HepG2 (cell line): Measurements from ENCODE around the gene GRIN2D. TPM values are rescaled to one million over a fixed set of nuclear protein-coding genes. Genes with fewer than 3 reads are reported as not detected.
A peak's percentile ranks its signal among the peaks of the same experiment; 100 is the strongest.

Experiments
- ATAC-seq: fragments of 200-7000 bp; cut with Tn5 transposase; 3 replicates; pipeline ENCODE4 v1.9.1; 2020; ENCODE audit warnings: mild to moderate bottlenecking, moderate library complexity
- BruUV-seq: library from RNA; stranded (reverse); fragments of 400-500 nt; replicated peaks from 2 replicates; lab custom pipeline; 2021; lab: Mats Ljungman, UMichigan
- CTCF ChIA-PET: fragments of 300-600 bp; formaldehyde crosslinking; extraction: SDS; loops from one replicate; lab custom pipeline; 2021; ENCODE audit warnings: low total read pairs, inconsistent platforms, low intra/inter-chr PET ratio; lab: Yijun Ruan, JAX
- POLR2A ChIA-PET: fragments of 350-600 bp; sonication (Branson Sonifier 250); formaldehyde crosslinking; loops from one replicate; lab custom pipeline; 2020; ENCODE audit warnings: antibody characterized with exemption, inconsistent platforms; lab: Yijun Ruan, JAX
- DNase-seq: peaks from one replicate; pipeline ENCODE4 v3.0.0-alpha.2; 2015; ENCODE audit warnings: low spot score
- FAIRE-seq: peaks from 3 replicates; lab custom pipeline; 2011; peaks lifted over from hg19 to GRCh38; lab: Jason Lieb, UNC
- H2AFZ ChIP-seq: one replicate; pipeline ENCODE4 v1.6.1; 2011; ENCODE audit warnings: low read length, inconsistent platforms
- H3K27ac ChIP-seq: fragments of 300-600 bp; 3 replicates; pipeline ENCODE4 v1.8.0; 2011; ENCODE audit warnings: mixed run types, mild to moderate bottlenecking, mixed read lengths, low read length, inconsistent platforms; ENCODE audit not compliant: insufficient read depth; ENCODE audit errors: extremely low read length
- H3K27me3 ChIP-seq, 2 experiments: fragments of 200-600 bp in 1 of 2; 2 replicates in 1 of 2; 3 replicates in 1 of 2; pipeline versions ENCODE4 v1.6.0 to v1.8.0; 2011; ENCODE audit warnings: low read length in 2 of 2, mild to moderate bottlenecking in 2 of 2, moderate library complexity in 2 of 2, inconsistent platforms in 1 of 2; ENCODE audit not compliant: insufficient read depth in 2 of 2, control insufficient read depth in 1 of 2
- H3K36me3 ChIP-seq, 2 experiments: fragments of 200-600 bp in 1 of 2; replicated peaks in 1 of 2; 2 replicates in 1 of 2; 3 replicates in 1 of 2; pipeline versions ENCODE4 v1.5.1 to v1.8.0; 2011; ENCODE audit warnings: low read length in 2 of 2, inconsistent platforms in 1 of 2; ENCODE audit not compliant: insufficient read depth in 2 of 2, control insufficient read depth in 1 of 2
- H3K4me1 ChIP-seq: 2 replicates; pipeline ENCODE4 v1.5.1; 2012; ENCODE audit warnings: low read length, inconsistent platforms; ENCODE audit not compliant: insufficient read depth
- H3K4me2 ChIP-seq: 2 replicates; pipeline ENCODE4 v1.6.0; 2011; ENCODE audit warnings: low read depth, low read length, inconsistent platforms
- H3K4me3 ChIP-seq, 3 experiments: fragments of 200-600 bp in 1 of 3; sonication (generic), shearing (Covaris generic) in 1 of 3; replicated peaks in 1 of 3; 2 replicates each; pipeline ENCODE4 v1.5.1; 2011 to 2016; ENCODE audit warnings: low read length in 3 of 3, inconsistent platforms in 2 of 3, low read depth in 2 of 3, mild to moderate bottlenecking in 2 of 3, control low read depth in 1 of 3, mixed read lengths in 1 of 3; ENCODE audit not compliant: insufficient read depth in 1 of 3
- H3K79me2 ChIP-seq: one replicate; pipeline ENCODE4 v1.6.1; 2011; ENCODE audit warnings: low read length, inconsistent platforms; ENCODE audit not compliant: insufficient read depth
- H3K9ac ChIP-seq: 2 replicates; pipeline ENCODE4 v1.6.0; 2011; ENCODE audit warnings: mild to moderate bottlenecking, low read depth, low read length, inconsistent platforms; ENCODE audit not compliant: insufficient read depth
- H3K9me3 ChIP-seq: 2 replicates; pipeline ENCODE4 v1.5.1; 2012; ENCODE audit warnings: mild to moderate bottlenecking, low read length
- H4K20me1 ChIP-seq: 2 replicates; pipeline ENCODE4 v1.6.0; 2011; ENCODE audit warnings: inconsistent platforms, mild to moderate bottlenecking, low read length, moderate library complexity; ENCODE audit not compliant: insufficient read depth
- FOXC1 ChIP-seq: sonication (generic); formaldehyde crosslinking; IDR thresholded peaks from 2 replicates; pipeline ENCODE4 v1.8.0; 2022; ENCODE audit warnings: mild to moderate bottlenecking, missing genetic modification reagents, borderline replicate concordance
- KMT2B ChIP-seq: IDR thresholded peaks from 2 replicates; pipeline ENCODE4 v1.6.1; 2016; ENCODE audit warnings: missing genetic modification reagents, missing compliant biosample characterization
- NCOA1 ChIP-seq: sonication (generic); formaldehyde crosslinking; IDR thresholded peaks from 2 replicates; pipeline ENCODE4 v1.9.0; 2021; ENCODE audit warnings: missing genetic modification reagents
- NR2F1 ChIP-seq, 2 experiments: fragments of 450-650 bp in 1 of 2; formaldehyde crosslinking in 1 of 2; IDR thresholded peaks; 2 replicates each; pipeline versions ENCODE4 v1.5.0 to v1.6.1; 2016 to 2020; ENCODE audit warnings: mild to moderate bottlenecking in 1 of 2, missing compliant biosample characterization in 1 of 2, missing genetic modification reagents in 1 of 2, moderate library complexity in 1 of 2
- PPARG ChIP-seq: conservative IDR thresholded peaks from 2 replicates; pipeline ENCODE4 v1.6.1; 2016; ENCODE audit warnings: missing biosample characterization, missing genetic modification reagents
- RXRA ChIP-seq: sonication (generic); formaldehyde crosslinking; IDR thresholded peaks from 2 replicates; pipeline ENCODE4 v1.5.1; 2020; ENCODE audit warnings: missing genetic modification reagents
- THAP11 ChIP-seq: IDR thresholded peaks from 2 replicates; pipeline ENCODE4 v1.6.1; 2016; ENCODE audit warnings: missing biosample characterization, missing genetic modification reagents
- ZBTB8A ChIP-seq: sonication (generic); formaldehyde crosslinking; IDR thresholded peaks from 2 replicates; pipeline ENCODE4 v1.4.0; 2020; ENCODE audit warnings: mild to moderate bottlenecking, low read depth, missing genetic modification reagents, borderline replicate concordance
- ZFP82 ChIP-seq: sonication (generic); formaldehyde crosslinking; IDR thresholded peaks from 2 replicates; pipeline ENCODE4 v1.5.1; 2020; ENCODE audit warnings: mild to moderate bottlenecking, missing genetic modification reagents, borderline replicate concordance
- ZNF589 ChIP-seq: sonication (generic); formaldehyde crosslinking; conservative IDR thresholded peaks from 2 replicates; pipeline ENCODE4 v1.8.0; 2022; ENCODE audit warnings: mild to moderate bottlenecking, moderate library complexity, missing genetic modification reagents
- ZNF614 ChIP-seq: IDR thresholded peaks from 2 replicates; pipeline ENCODE4 v1.6.1; 2018; ENCODE audit warnings: missing biosample characterization, missing genetic modification reagents, inconsistent platforms, borderline replicate concordance
- WGBS: methylation state at CpG from one replicate; pipeline ENCODE4 v1.1.6; 2017; ENCODE audit warnings: low lambda C conversion rate; 5-methylcytosine and 5-hydroxymethylcytosine counted together
- in situ Hi-C: cut with HindIII; loops from 2 replicates; pipeline ENCODE4 v1.10.0; 2017; ENCODE audit warnings: low pct_unique_long_range_greater_than_20kb; ENCODE audit not compliant: extremely low pct_ligation_motif_present
- intact Hi-C: fragments of 100-400 bp; cut with micrococcal nuclease; formaldehyde crosslinking; loops from one replicate; pipeline ENCODE4 v1.10.0; 2022; ENCODE audit not compliant: unreplicated experiment
- polyA plus RNA-seq, 8 experiments: library from polyadenylated mRNA; depleted of rRNA in 3 of 8; stranded (reverse) in 7 of 8; unstranded in 1 of 8; fragments of >200 nt; fragmentation: Illumina TruSeq in 4 of 8; extraction: Trizol in 4 of 8; gene quantifications; 2 replicates each; pipeline versions ENCODE4 v1.2.1 to v1.2.3, GENCODE V29; 2011 to 2016; ENCODE audit warnings: low read depth in 4 of 8, missing spikeins in 1 of 8, mixed read lengths in 1 of 8; ENCODE audit not compliant: insufficient read depth in 1 of 8
- total RNA-seq, 5 experiments: library from RNA; depleted of rRNA; stranded (reverse); fragments of >200 nt; fragmentation: Illumina TruSeq; extraction: Trizol; gene quantifications; 2 replicates each; pipeline ENCODE4 v1.2.3, GENCODE V29; 2016; ENCODE audit warnings: low read depth in 1 of 5
- TF ChIP-seq, protein P1 (sequence below): fragments of 450-650 bp; IDR thresholded peaks from 2 replicates; pipeline ENCODE4 v1.6.1; 2016
- TF ChIP-seq, protein P2 (sequence below): IDR thresholded peaks from 2 replicates; pipeline ENCODE4 v1.6.1; 2016

Gene GRIN2D
- total and polyA plus RNA-seq, 2 of the 13 experiments (the other 11 are each of a cell fraction or from before 2014, with no cell fraction given): 0.02 to 0.13 TPM

DNA sequence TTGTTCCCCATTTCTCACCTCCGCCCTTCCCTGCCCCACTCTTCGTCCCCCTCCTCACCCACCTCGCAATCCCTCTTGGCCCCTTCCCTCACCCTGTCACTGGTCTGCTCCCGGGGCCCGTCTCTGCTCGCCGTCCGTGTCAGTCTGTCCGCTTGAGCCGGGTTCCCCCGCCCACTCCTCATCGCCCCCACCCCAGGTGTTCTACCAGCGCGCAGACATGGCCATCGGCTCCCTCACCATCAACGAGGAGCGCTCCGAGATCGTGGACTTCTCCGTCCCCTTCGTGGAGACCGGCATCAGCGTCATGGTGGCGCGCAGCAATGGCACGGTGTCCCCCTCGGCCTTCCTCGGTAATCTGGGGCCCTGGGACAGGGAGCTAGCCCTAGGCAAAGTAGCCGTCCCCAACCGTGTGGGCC lies 22.3 kb downstream of the GRIN2D start:
- Histone ChIP-seq H3K9me3 (no peaks in the 10 kb centered on the region), H3K4me3 (no peak overlapping the region), H3K4me2 (no peak overlapping the region), H3K79me2 (no peaks in the 10 kb centered on the region), H3K36me3 (no peaks in the 10 kb centered on the region), H3K4me1 (peaks cover 39% of the 10 kb centered on the region), H2AFZ (no peak overlapping the region), H3K27me3 (no peaks in the 10 kb centered on the region; a peak in 1 of 5 replicates), H3K9ac (no peak overlapping the region), H4K20me1 (no peaks in the 10 kb centered on the region), H3K27ac (no peak overlapping the region)
- ATAC-seq (no peak), FAIRE-seq (no peak), DNase-seq (no peak)
- TF ChIP-seq KMT2B (no peak), PPARG (no peak), ZBTB8A (no peak), NR2F1 (CRISPR knock-in tag; IDR thresholded peaks at IDR 0.05) (no peak), RXRA (CRISPR knock-in tag) (no peak)
- TF ChIP-seq, protein P1, sequence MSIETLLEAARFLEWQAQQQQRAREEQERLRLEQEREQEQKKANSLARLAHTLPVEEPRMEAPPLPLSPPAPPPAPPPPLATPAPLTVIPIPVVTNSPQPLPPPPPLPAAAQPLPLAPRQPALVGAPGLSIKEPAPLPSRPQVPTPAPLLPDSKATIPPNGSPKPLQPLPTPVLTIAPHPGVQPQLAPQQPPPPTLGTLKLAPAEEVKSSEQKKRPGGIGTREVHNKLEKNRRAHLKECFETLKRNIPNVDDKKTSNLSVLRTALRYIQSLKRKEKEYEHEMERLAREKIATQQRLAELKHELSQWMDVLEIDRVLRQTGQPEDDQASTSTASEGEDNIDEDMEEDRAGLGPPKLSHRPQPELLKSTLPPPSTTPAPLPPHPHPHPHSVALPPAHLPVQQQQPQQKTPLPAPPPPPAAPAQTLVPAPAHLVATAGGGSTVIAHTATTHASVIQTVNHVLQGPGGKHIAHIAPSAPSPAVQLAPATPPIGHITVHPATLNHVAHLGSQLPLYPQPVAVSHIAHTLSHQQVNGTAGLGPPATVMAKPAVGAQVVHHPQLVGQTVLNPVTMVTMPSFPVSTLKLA: no peak
- in situ Hi-C loops (no loop called here), intact Hi-C loops (no loop called here)
- CTCF ChIA-PET: no interaction called here
- POLR2A ChIA-PET: no interaction called here
- BruUV-seq: no TSS peak
- 94% methylated on average over 26 of the region's 30 CpGs for WGBS

DNA sequence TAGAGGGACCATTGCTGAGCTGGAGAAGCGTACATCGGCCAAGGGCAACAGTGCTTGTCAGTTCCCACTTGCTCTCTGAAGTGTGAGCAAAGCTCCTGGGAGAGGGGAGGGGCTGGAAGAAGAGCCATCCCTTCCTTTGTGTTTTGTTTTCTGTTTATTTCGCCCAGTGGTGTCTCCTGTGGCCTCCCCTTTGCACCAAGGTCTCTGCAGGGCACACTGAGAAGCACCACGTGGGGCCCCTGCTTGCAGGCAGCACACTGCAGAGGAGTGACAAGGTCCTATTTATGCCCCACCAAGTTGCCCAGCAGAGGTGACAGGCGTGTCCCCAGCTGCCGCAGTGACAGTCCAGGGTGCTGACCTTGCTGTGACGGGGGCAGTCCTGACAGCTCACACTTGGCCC lies 24.0 kb downstream of the GRIN2D start:
- Histone ChIP-seq H3K9me3 (no peaks in the 10 kb centered on the region), H3K36me3 (no peaks in the 10 kb centered on the region), H3K27me3 (no peaks in the 10 kb centered on the region; a peak in 1 of 5 replicates), H3K9ac (no peak overlapping the region), H3K79me2 (no peaks in the 10 kb centered on the region), H4K20me1 (no peaks in the 10 kb centered on the region), H3K4me3 (peak overlapping the region in 1 of 3 experiments; percentile 13; a peak in 1 of 6 replicates), H3K4me2 (peak overlapping the region; percentile 30), H2AFZ (no peak overlapping the region), H3K27ac (no peak overlapping the region), H3K4me1 (peaks cover 39% of the 10 kb centered on the region)
- WGBS: 11% methylated on average over 7 of the region's 7 CpGs
- intact Hi-C loops: no loop called here
- in situ Hi-C loops: no loop called here
- CTCF ChIA-PET: no interaction called here
- no peak for FAIRE-seq
- ATAC-seq: peak; percentile 72
- DNase-seq: peak; percentile 29
- BruUV-seq: no TSS peak
- POLR2A ChIA-PET: no interaction called here
- TF ChIP-seq FOXC1 (CRISPR knock-in tag): no peak
- TF ChIP-seq, protein P1: 0 out of 2 replicates have a peak, but pooled peaks have one; percentile 34
- peak; percentile 40; the same call in 1 of the 2 replicates for TF ChIP-seq ZNF614 (CRISPR knock-in tag)
- TF ChIP-seq THAP11 (CRISPR knock-in tag): peak; percentile 57; the same call in 1 of the 2 replicates
- no peak for TF ChIP-seq NCOA1
- no peak for TF ChIP-seq ZFP82 (CRISPR knock-in tag)
- TF ChIP-seq ZNF589 (CRISPR knock-in tag): no peak
- TF ChIP-seq, protein P2, sequence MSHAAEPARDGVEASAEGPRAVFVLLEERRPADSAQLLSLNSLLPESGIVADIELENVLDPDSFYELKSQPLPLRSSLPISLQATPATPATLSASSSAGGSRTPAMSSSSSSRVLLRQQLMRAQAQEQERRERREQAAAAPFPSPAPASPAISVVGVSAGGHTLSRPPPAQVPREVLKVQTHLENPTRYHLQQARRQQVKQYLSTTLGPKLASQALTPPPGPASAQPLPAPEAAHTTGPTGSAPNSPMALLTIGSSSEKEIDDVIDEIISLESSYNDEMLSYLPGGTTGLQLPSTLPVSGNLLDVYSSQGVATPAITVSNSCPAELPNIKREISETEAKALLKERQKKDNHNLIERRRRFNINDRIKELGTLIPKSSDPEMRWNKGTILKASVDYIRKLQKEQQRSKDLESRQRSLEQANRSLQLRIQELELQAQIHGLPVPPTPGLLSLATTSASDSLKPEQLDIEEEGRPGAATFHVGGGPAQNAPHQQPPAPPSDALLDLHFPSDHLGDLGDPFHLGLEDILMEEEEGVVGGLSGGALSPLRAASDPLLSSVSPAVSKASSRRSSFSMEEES (CRISPR knock-in tag): 0 out of 2 replicates have a peak, but pooled peaks have one; percentile 20
